ENCODE data around the gene PNPLA1.

- no peak for TF ChIP-seq SMAD3 (CRISPR knock-in tag; IDR thresholded peaks at IDR 0.05; ENCODE audit: borderline replicate concordance)
- no peak for TF ChIP-seq CBFB (CRISPR knock-in tag; IDR thresholded peaks at IDR 0.05; ENCODE audit: low read depth)
- TF ChIP-seq CREM (CRISPR knock-in tag; IDR thresholded peaks at IDR 0.05): no peak
- TF ChIP-seq, protein P1, sequence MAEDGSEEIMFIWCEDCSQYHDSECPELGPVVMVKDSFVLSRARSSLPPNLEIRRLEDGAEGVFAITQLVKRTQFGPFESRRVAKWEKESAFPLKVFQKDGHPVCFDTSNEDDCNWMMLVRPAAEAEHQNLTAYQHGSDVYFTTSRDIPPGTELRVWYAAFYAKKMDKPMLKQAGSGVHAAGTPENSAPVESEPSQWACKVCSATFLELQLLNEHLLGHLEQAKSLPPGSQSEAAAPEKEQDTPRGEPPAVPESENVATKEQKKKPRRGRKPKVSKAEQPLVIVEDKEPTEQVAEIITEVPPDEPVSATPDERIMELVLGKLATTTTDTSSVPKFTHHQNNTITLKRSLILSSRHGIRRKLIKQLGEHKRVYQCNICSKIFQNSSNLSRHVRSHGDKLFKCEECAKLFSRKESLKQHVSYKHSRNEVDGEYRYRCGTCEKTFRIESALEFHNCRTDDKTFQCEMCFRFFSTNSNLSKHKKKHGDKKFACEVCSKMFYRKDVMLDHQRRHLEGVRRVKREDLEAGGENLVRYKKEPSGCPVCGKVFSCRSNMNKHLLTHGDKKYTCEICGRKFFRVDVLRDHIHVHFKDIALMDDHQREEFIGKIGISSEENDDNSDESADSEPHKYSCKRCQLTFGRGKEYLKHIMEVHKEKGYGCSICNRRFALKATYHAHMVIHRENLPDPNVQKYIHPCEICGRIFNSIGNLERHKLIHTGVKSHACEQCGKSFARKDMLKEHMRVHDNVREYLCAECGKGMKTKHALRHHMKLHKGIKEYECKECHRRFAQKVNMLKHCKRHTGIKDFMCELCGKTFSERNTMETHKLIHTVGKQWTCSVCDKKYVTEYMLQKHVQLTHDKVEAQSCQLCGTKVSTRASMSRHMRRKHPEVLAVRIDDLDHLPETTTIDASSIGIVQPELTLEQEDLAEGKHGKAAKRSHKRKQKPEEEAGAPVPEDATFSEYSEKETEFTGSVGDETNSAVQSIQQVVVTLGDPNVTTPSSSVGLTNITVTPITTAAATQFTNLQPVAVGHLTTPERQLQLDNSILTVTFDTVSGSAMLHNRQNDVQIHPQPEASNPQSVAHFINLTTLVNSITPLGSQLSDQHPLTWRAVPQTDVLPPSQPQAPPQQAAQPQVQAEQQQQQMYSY (CRISPR knock-in tag; IDR thresholded peaks at IDR 0.05): no peak
- no peak for TF ChIP-seq USF1 (CRISPR knock-in tag; IDR thresholded peaks at IDR 0.05)
- TF ChIP-seq ATF3 (CRISPR knock-in tag; conservative IDR thresholded peaks at IDR 0.05): no peak
Observed at GRCh38 chr6:36349240-36349639, 79.4 kb downstream of the PNPLA1 start.

Measured in WTC11 (cell line).